T-helper 2 cell treated with Interferon-gamma antibody and Interleukin-4, amounts not matched to agents 5 μg/mL and 100 μg/mL, for 36 hours (primary cell): Measurements from ENCODE around the gene RHBDF2.

Source experiments
- DNase-seq: peaks from one replicate; pipeline ENCODE4 v3.0.0; 2021; ENCODE audit warnings: low spot score
- H3K27ac Mint-ChIP-seq: one replicate; pipeline ENCODE4 v1.8.0; 2021; ENCODE audit warnings: mild to moderate bottlenecking, mixed read lengths
- H3K27me3 Mint-ChIP-seq: one replicate; pipeline ENCODE4 v1.8.0; 2021; ENCODE audit warnings: low read depth, mixed read lengths
- H3K36me3 Mint-ChIP-seq: one replicate; pipeline ENCODE4 v1.8.0; 2021; ENCODE audit warnings: low read depth, mixed read lengths
- H3K4me1 Mint-ChIP-seq: one replicate; pipeline ENCODE4 v1.8.0; 2021; ENCODE audit warnings: low read depth, mixed read lengths
- H3K4me3 Mint-ChIP-seq: one replicate; pipeline ENCODE4 v1.8.0; 2022; ENCODE audit warnings: mild to moderate bottlenecking, moderate library complexity, mixed read lengths
- H3K9me3 Mint-ChIP-seq: one replicate; pipeline ENCODE4 v1.8.0; 2021; ENCODE audit warnings: mixed read lengths

Gene RHBDF2

GRCh38 chr17:76493505-76494167, 7.6 kb downstream of the RHBDF2 start:
- peak overlapping the region; percentile 95 for H3K27ac Mint-ChIP-seq
- H3K4me3 Mint-ChIP-seq: peak overlapping the region; percentile 93
- no peaks in the 10 kb centered on the region for H3K9me3 Mint-ChIP-seq
- H3K27me3 Mint-ChIP-seq: no peaks in the 10 kb centered on the region
- no peak for DNase-seq
- H3K36me3 Mint-ChIP-seq: peaks cover 4% of the 10 kb centered on the region
- peaks cover 29% of the 10 kb centered on the region for H3K4me1 Mint-ChIP-seq

- peaks cover 29% of the 10 kb centered on the region for H3K4me1 Mint-ChIP-seq
- no peaks in the 10 kb centered on the region for H3K9me3 Mint-ChIP-seq
- H3K36me3 Mint-ChIP-seq: peaks cover 3% of the 10 kb centered on the region
- peak; percentile 70 for DNase-seq
- H3K27me3 Mint-ChIP-seq: no peaks in the 10 kb centered on the region
- peak overlapping the region; percentile 93 for H3K4me3 Mint-ChIP-seq
- peak overlapping the region; percentile 95 for H3K27ac Mint-ChIP-seq
Observed at GRCh38 chr17:76492989-76493501, 8.2 kb downstream of the RHBDF2 start.

DNA sequence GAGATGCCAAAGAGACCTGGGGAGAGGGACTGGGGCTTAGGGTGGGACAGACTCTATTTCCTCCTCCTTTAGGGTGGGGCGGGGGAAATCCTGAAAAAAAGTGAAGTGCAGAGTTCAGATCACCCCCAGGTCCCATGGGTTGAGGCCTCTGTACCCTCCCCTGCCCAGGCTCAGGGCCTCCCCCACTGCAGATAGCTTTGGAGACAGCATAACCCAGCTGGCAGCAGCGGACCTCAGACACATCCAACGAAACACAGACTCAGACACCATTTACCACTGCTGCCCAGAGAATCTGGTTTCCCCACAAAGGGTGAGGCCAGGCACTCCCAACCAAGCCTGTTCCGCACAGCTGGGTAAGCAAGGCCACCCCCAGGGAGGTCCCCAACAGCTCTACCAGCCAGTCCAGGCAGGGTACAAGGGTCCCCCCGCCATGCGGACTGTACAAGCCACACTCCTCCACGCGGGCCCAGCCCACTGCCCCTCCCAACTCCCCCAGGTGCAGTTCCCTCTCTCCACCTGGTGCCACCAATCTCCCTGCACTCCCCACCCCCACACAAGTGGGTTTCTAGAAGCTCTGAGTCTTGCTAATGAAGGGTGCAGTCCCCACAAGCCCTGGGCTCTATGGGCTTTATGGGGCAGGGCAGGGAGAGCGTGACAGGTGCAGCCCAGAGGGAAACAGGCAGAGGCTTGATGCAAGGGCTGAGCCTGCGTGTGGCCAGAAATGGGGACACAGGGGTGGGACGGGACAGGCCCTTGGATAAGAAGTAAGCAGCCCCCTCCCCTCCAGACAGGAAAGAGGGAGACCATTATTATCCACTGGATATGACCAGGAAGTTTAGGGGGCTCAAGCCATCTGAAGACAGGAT, 8.9 kb downstream of the RHBDF2 start:
- DNase-seq: no peak
- H3K9me3 Mint-ChIP-seq: no peaks in the 10 kb centered on the region
- peaks cover 8% of the 10 kb centered on the region for H3K36me3 Mint-ChIP-seq
- H3K4me3 Mint-ChIP-seq: peak overlapping the region; percentile 93
- H3K27me3 Mint-ChIP-seq: no peaks in the 10 kb centered on the region
- peaks cover 27% of the 10 kb centered on the region for H3K4me1 Mint-ChIP-seq
- H3K27ac Mint-ChIP-seq: peak overlapping the region; percentile 95

DNA sequence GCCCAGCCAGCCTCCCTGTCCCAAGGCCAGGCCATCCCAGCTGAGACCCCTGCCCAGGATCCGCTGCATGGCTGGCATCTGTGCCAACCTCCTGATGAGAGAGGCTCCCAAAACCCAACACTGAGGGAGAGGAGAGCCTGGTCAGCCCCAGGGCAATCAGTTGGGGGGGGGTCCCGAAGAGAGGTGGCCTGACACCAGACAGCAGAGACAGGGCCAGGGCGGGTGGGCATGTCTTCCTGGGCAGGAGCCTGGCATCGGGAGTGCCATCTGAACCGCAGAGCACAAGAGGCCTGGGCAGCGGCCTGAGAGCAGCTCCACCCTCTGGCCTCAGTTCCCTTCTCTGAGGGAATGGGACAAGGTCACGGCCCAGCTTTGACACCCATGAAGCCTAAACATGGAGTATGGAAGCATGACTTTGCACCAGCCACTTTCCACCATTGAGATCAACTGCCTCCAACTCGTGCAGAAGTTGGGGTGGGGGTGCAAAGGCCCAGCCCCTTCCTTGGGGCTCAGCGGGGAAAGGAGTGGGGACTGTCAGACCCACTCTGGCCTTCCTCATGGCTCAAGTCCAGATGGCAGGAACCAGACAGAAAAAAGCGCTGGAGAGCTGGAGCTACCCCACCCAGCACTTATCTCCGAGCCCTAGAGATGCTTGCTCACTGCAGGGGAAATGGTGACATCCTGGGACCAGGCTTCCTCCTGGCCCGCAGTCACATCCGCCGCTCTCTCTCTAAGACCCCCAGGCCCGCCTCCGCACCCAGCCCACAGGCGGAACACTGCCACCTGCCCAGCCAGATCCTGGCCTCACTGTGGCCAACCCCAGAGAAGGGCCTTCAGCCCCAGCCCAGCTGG, 9.7 kb downstream of the RHBDF2 start:
- H3K27ac Mint-ChIP-seq: peak overlapping the region; percentile 95
- peaks cover 26% of the 10 kb centered on the region for H3K4me1 Mint-ChIP-seq

DNA sequence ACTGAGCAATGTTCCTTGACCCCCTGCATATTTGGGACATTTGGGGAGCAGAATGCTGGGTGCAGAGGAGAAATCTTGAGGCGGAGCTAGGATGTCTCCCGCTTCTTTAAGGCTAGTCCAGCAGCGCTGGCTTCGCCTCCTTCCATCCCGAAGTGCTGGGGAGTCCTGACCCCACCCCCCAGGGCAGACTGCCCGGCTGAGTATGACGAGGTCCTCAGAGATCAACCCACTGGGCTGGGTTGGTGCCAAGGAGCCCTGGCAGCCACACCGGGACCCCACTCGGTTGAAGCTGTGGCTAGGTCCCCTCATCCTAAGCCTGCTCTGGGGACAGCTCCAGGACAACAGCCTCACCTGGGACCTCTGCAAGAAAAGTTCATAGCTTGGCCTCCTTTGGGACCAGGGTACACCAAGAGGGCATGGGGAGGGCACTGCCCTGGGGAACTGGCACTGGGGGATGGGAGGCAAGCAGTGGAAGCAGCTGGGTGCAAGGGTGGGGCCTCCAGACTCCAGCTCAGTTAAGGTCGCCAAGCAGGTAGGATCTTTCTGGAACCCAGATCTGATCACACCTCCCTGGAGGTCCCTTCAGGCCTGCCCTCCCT, 11.0 kb downstream of the RHBDF2 start:
- H3K4me3 Mint-ChIP-seq: no peak overlapping the region
- H3K27ac Mint-ChIP-seq: peak overlapping the region; percentile 72

More for the DNA sequence above, 9.7 kb downstream of the RHBDF2 start:
- DNase-seq: no peak
- Mint-ChIP-seq H3K9me3 (no peaks in the 10 kb centered on the region), H3K27me3 (no peaks in the 10 kb centered on the region), H3K36me3 (peaks cover 8% of the 10 kb centered on the region), H3K4me3 (peak overlapping the region; percentile 55)

GRCh38 chr17:76487451-76488192, 13.6 kb downstream of the RHBDF2 start:
- DNase-seq: no peak
- Mint-ChIP-seq H3K9me3 (no peaks in the 10 kb centered on the region), H3K4me3 (no peak overlapping the region), H3K27ac (no peak overlapping the region), H3K4me1 (peaks cover 13% of the 10 kb centered on the region), H3K36me3 (peaks cover 10% of the 10 kb centered on the region), H3K27me3 (no peaks in the 10 kb centered on the region)

More for the DNA sequence above, 11.0 kb downstream of the RHBDF2 start:
- DNase-seq: no peak
- peaks cover 26% of the 10 kb centered on the region for H3K4me1 Mint-ChIP-seq
- H3K9me3 Mint-ChIP-seq: no peaks in the 10 kb centered on the region
- peaks cover 8% of the 10 kb centered on the region for H3K36me3 Mint-ChIP-seq
- no peaks in the 10 kb centered on the region for H3K27me3 Mint-ChIP-seq

DNA sequence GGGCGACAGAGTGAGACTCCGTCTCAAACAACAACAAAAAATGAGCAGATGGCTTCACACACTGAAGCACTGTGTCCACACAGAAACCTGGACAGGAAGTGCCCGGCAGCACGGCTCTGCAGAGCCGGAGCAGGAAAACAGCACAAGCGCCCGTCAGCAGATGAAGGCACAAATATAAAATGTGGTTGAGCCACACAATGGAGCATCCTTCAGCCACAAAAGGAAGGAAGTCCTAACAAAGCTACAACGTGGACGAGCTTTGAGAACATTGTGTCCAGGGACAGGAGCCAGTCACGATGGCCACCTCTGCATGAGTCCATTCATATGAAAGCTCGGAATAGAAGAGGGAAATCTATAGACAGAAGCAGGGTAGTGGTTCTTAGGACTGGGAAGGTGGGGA, 15.7 kb downstream of the RHBDF2 start:
- no peaks in the 10 kb centered on the region for H3K27me3 Mint-ChIP-seq
- peaks cover 3% of the 10 kb centered on the region for H3K4me1 Mint-ChIP-seq
- H3K36me3 Mint-ChIP-seq: peaks cover 13% of the 10 kb centered on the region
- H3K27ac Mint-ChIP-seq: no peak overlapping the region
- no peak overlapping the region for H3K4me3 Mint-ChIP-seq
- no peak for DNase-seq
- H3K9me3 Mint-ChIP-seq: no peaks in the 10 kb centered on the region

DNA sequence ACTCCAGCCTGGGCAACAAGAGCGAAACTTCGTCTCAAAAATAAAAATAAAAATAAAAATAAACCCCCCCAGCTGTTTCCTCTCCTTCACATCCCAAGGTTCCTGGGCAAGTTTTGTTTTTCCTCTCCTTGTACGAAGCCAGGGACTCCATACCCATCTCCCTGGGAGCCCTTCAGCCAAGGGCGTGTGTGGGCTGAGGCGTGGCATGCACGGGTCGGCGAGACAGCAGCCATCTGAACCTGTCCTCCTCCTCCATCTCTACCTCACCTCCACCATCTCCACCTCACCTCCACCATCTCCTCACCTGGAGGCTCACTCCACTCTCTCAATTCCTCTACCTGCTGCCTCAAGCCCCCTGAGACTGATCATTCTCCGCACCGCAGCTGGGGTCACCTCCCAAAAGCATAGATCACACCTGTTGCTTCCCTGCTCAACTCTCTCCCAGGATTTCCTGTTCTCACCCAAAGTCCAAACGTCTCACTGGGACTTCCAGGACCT, 16.9 kb downstream of the RHBDF2 start:
- H3K4me1 Mint-ChIP-seq: peaks cover 2% of the 10 kb centered on the region
- no peaks in the 10 kb centered on the region for H3K27me3 Mint-ChIP-seq
- no peak overlapping the region for H3K27ac Mint-ChIP-seq
- no peak overlapping the region for H3K4me3 Mint-ChIP-seq
- H3K9me3 Mint-ChIP-seq: no peaks in the 10 kb centered on the region
- peaks cover 16% of the 10 kb centered on the region for H3K36me3 Mint-ChIP-seq
- DNase-seq: no peak

DNA sequence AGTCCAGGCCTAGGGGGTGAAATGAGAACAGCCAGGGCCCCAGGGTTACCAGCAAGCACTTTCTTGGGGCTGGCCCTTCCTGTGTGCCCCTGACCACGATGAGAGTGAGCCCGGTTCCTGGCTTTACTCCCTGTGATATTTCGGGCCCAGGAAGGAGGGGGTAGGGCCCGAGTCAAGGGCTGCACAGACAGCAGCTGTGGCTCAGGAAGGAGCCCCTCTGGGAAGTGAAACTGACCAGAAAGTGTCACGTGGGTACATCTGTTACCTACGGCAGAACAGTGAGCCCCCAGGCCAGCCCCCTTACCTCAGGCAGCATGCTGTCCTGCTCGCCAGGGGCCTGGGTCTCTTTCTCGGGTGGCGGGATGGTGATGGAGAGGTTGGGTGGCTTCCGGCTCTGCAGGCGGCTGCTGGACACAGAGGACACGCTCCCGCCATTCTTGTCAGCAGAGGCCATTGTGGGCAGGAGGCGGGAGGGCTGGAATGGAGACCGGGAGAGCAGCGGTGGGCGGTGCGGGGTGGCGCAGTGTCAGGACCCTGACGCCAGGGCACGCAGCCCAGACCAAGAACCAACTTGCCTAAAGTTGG, 20.1 kb downstream of the RHBDF2 start:
- Mint-ChIP-seq H3K27me3 (no peaks in the 10 kb centered on the region), H3K4me3 (no peak overlapping the region), H3K4me1 (peaks cover 2% of the 10 kb centered on the region), H3K27ac (no peak overlapping the region), H3K36me3 (peaks cover 16% of the 10 kb centered on the region), H3K9me3 (no peaks in the 10 kb centered on the region)
- DNase-seq: no peak

GRCh38 chr17:76480632-76481031, 20.6 kb downstream of the RHBDF2 start:
- peaks cover 2% of the 10 kb centered on the region for H3K4me1 Mint-ChIP-seq
- H3K36me3 Mint-ChIP-seq: peaks cover 16% of the 10 kb centered on the region
- H3K4me3 Mint-ChIP-seq: no peak overlapping the region
- peak overlapping the region; percentile 49 for H3K27ac Mint-ChIP-seq
- H3K27me3 Mint-ChIP-seq: no peaks in the 10 kb centered on the region
- no peaks in the 10 kb centered on the region for H3K9me3 Mint-ChIP-seq
- DNase-seq: no peak

GRCh38 chr17:76479515-76480060, 21.6 kb downstream of the RHBDF2 start:
- no peaks in the 10 kb centered on the region for H3K27me3 Mint-ChIP-seq
- no peaks in the 10 kb centered on the region for H3K9me3 Mint-ChIP-seq
- H3K4me3 Mint-ChIP-seq: no peak overlapping the region
- H3K36me3 Mint-ChIP-seq: peaks cover 18% of the 10 kb centered on the region
- H3K27ac Mint-ChIP-seq: no peak overlapping the region
- DNase-seq: no peak
- peaks cover 2% of the 10 kb centered on the region for H3K4me1 Mint-ChIP-seq

- H3K9me3 Mint-ChIP-seq: no peaks in the 10 kb centered on the region
- H3K27me3 Mint-ChIP-seq: no peaks in the 10 kb centered on the region
- no peak for DNase-seq
- H3K4me1 Mint-ChIP-seq: peaks cover 2% of the 10 kb centered on the region
- H3K4me3 Mint-ChIP-seq: no peak overlapping the region
- peaks cover 13% of the 10 kb centered on the region for H3K36me3 Mint-ChIP-seq
- no peak overlapping the region for H3K27ac Mint-ChIP-seq
Observed at GRCh38 chr17:76478730-76479514, 22.3 kb downstream of the RHBDF2 start.
